Measurements from ENCODE around the gene PRAC2.
"Not testable (repeated sequence)": the region's sequence is repeated elsewhere in the genome, so short reads cannot be mapped to it uniquely, and the experiment has no call there.

The PRAC2 gene

GRCh38 chr17:48711128-48711527 is 11.9 kb upstream of the PRAC2 start:
- no peak for TF ChIP-seq CTCF (IDR thresholded peaks at IDR 0.05)
- Histone ChIP-seq H3K4me1 (ENCODE audit: control insufficient read depth in 1 of 2, insufficient read depth in 1 of 2, low read depth in 1 of 2, low read length in 1 of 2) (no peaks in the 10 kb centered on the region), H3K27ac (no peak overlapping the region), H3K9me3 (no peaks in the 10 kb centered on the region), H3K36me3 (no peaks in the 10 kb centered on the region), H3K4me3 (ENCODE audit: low read depth in 1 of 2, low read length in 1 of 2) (no peak overlapping the region), H3K27me3 (peaks cover 98% of the 10 kb centered on the region)

GRCh38 chr17:48715496-48716399 is 7.2 kb upstream of the PRAC2 start:
- peaks cover 99% of the 10 kb centered on the region for H3K27me3 ChIP-seq
- TF ChIP-seq CTCF (IDR thresholded peaks at IDR 0.05) = no peak
- no peaks in the 10 kb centered on the region for H3K4me1 ChIP-seq (ENCODE audit: control insufficient read depth in 1 of 2, insufficient read depth in 1 of 2, low read depth in 1 of 2, low read length in 1 of 2)
- H3K27ac ChIP-seq = no peak overlapping the region
- no peak overlapping the region for H3K4me3 ChIP-seq (ENCODE audit: low read depth in 1 of 2, low read length in 1 of 2)
- H3K36me3 ChIP-seq = no peaks in the 10 kb centered on the region
- H3K9me3 ChIP-seq = no peaks in the 10 kb centered on the region

GRCh38 chr17:48716549-48716948 is 6.4 kb upstream of the PRAC2 start:
- peaks cover 99% of the 10 kb centered on the region for H3K27me3 ChIP-seq
- H3K27ac ChIP-seq; H3K9me3 ChIP-seq; H3K36me3 ChIP-seq; H3K4me1 ChIP-seq (ENCODE audit: control insufficient read depth in 1 of 2, insufficient read depth in 1 of 2, low read depth in 1 of 2, low read length in 1 of 2); H3K4me3 ChIP-seq (ENCODE audit: low read depth in 1 of 2, low read length in 1 of 2): not testable (repeated sequence)

GRCh38 chr17:48717367-48718226 is 5.4 kb upstream of the PRAC2 start:
- no peaks in the 10 kb centered on the region for H3K9me3 ChIP-seq
- no peaks in the 10 kb centered on the region for H3K4me1 ChIP-seq (ENCODE audit: control insufficient read depth in 1 of 2, insufficient read depth in 1 of 2, low read depth in 1 of 2, low read length in 1 of 2)
- TF ChIP-seq CTCF (IDR thresholded peaks at IDR 0.05) = no peak
- H3K27ac ChIP-seq = no peak overlapping the region
- no peak overlapping the region for H3K4me3 ChIP-seq (ENCODE audit: low read depth in 1 of 2, low read length in 1 of 2)
- H3K36me3 ChIP-seq = no peaks in the 10 kb centered on the region
- peaks cover 100% of the 10 kb centered on the region for H3K27me3 ChIP-seq

GRCh38 chr17:48718227-48718760 is 4.7 kb upstream of the PRAC2 start:
- Histone ChIP-seq H3K27ac (no peak overlapping the region), H3K4me3 (ENCODE audit: low read depth in 1 of 2, low read length in 1 of 2) (no peak overlapping the region)
- TF ChIP-seq CTCF (IDR thresholded peaks at IDR 0.05) = no peak

More at GRCh38 chr17:48718227-48718760, 4.7 kb upstream of the PRAC2 start:
- Histone ChIP-seq H3K9me3 (no peaks in the 10 kb centered on the region), H3K36me3 (no peaks in the 10 kb centered on the region), H3K4me1 (ENCODE audit: control insufficient read depth in 1 of 2, insufficient read depth in 1 of 2, low read depth in 1 of 2, low read length in 1 of 2) (no peaks in the 10 kb centered on the region), H3K27me3 (peaks cover 100% of the 10 kb centered on the region)
